AG10803 (cell line): ENCODE measurements around the gene RASA3.

ENCODE experiments used
- DNase-seq: peaks from one replicate; pipeline ENCODE4 v3.0.0; 2010; ENCODE audit warnings: low read depth
- H3K4me3 ChIP-seq: 2 replicates; pipeline ENCODE4 v1.5.1; 2011; ENCODE audit warnings: mild to moderate bottlenecking, low read length, control low read depth
- TF ChIP-seq, protein P1 (sequence below): conservative IDR thresholded peaks from 2 replicates; pipeline ENCODE4 v1.5.1; 2011; ENCODE audit warnings: mild to moderate bottlenecking, low read length, control low read depth, inconsistent platforms

The RASA3 gene

DNA sequence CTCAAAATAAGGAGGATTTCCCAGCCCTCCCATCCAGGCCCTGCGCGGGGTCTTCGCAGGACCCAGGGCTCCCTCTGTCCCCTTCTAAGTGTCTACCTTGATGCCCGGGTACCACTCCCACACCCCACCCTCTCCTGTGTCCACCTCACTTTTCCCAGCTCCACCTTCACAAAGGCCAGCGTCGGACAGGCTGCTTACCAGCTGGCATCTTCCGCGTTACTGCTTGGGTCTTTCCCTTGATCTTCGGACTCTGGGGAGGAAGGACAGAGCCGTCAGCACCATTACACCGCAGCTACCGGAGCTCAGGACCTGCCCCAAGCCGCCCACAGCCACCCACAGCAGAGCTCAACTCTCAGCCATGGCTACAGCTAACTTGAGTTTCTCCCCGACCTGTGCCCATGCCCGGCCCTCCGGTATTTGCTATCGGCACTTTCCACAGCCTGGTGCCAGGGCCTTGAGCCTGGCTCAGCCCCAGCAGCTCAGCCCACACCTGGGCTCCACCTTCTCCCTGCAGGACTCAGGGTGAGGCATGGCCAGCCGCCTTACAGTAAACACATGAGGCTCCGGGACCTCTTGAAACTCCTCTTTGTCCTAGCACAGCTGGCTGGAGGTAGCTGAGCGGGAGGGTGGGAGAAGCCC is 162.3 kb downstream of the RASA3 start:
- H3K4me3 ChIP-seq: no peak overlapping the region
- TF ChIP-seq, protein P1, sequence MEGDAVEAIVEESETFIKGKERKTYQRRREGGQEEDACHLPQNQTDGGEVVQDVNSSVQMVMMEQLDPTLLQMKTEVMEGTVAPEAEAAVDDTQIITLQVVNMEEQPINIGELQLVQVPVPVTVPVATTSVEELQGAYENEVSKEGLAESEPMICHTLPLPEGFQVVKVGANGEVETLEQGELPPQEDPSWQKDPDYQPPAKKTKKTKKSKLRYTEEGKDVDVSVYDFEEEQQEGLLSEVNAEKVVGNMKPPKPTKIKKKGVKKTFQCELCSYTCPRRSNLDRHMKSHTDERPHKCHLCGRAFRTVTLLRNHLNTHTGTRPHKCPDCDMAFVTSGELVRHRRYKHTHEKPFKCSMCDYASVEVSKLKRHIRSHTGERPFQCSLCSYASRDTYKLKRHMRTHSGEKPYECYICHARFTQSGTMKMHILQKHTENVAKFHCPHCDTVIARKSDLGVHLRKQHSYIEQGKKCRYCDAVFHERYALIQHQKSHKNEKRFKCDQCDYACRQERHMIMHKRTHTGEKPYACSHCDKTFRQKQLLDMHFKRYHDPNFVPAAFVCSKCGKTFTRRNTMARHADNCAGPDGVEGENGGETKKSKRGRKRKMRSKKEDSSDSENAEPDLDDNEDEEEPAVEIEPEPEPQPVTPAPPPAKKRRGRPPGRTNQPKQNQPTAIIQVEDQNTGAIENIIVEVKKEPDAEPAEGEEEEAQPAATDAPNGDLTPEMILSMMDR: no peak
- DNase-seq: no peak

DNA sequence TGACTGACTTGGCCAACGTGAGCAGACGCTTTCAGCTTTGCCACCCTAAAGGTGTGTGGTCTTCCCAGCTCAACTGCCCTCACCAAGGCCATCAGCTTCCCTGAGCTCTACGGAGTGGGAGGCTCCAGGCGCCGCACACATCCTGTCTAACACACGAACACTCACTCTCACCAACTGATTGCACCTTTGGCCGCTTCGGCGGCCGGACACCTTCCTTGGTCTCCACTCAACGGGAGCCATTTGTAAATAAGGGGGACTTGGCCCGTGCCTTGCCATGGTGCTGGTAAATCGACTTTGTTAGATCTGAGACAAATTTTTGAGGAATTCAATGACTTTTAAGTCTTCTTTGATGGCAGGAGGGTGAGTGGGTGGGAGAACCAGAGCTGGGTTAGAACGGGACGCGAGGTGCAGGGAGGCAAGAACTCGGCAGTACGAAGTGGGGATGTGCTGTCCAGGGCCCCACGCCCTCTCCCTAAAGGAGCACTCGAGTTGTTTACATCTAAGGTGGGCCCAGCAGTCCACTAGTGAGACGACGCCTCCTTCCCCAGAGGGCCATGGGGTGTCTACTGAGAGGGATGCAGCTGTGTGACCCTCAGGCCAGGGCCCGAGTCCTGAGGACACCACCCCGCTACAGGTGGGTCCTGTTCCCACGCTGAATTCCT is 163.0 kb downstream of the RASA3 start:
- TF ChIP-seq, protein P1: no peak
- no peak for DNase-seq
- H3K4me3 ChIP-seq: no peak overlapping the region

DNA sequence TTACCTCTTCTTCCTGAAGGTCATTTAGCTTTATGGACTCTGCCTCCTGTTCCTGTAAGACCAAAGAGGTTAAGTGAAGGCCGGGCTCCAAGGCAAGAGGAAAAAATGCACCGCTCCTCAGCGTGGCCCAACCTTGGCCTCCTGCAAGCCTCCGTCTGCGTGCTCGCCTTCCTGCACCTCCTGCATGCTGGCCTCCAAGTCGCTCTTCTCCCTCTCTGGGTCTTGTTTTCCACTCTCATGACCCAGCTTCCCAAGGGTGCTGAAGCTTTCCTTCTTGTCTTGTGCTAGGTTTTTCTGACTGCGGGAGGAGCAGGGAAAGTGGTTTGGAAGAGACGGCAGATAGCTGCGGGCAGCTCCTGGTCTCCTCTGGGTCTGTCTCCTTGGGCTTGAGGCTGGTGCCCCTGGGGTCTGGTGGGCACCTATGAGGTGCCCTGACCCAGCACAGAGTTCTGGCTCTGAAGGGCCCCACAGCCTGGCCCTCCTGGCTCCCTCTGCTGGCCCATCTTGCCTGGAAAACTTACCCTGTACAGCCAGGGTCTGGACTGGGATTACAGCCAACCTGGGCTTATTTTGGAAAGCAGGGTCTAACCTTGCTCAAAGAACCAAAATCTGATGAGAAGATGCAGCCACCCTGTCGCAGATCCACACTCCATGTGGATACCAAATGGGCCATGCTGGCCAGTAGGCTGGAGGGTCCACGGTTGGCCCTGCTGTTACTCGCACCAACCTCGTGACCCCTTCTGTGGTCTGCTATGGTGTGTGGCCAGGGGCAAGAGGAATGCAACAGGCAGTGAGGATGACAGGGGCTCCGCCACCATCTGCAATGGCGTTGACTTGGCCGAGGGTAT is 163.7 kb downstream of the RASA3 start:
- DNase-seq: no peak
- TF ChIP-seq, protein P1: no peak
- no peak overlapping the region for H3K4me3 ChIP-seq

DNA sequence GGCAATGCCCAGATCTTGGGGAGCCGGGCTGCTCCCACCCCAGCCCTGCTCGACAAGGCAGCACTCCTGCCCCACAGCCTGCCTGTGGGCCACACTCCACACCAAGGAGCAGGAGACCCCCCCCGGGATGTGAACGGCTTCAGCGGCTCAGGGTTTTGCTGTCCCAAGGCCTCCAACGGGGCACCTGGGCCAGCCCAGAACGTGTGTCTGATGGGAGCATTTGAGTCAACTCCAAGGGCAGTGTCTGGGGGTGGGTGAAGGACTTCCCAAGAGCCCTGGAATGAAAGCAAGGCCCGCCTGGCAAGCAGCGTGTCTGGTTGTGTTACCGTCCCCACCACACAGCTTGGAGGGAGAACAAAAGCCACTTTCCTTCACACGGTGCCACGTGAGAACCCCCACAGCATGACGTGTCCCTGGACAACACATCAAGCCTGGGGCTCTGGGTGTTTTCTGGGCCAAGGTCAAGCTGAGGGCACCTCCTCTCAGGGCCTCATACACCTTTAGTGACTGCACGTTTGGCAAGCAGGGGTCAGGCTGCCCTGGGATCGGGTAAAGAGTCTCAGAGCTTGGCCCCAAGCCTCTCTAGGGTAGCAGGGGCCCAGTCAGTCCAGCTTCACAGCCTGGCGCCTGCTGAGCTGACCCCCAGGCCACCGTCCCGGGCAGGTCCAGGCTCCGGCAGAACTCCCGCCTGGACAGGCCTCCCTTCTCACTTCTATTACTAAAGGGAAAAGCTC is 164.5 kb downstream of the RASA3 start:
- DNase-seq: no peak
- no peak overlapping the region for H3K4me3 ChIP-seq
- TF ChIP-seq, protein P1: no peak

DNA sequence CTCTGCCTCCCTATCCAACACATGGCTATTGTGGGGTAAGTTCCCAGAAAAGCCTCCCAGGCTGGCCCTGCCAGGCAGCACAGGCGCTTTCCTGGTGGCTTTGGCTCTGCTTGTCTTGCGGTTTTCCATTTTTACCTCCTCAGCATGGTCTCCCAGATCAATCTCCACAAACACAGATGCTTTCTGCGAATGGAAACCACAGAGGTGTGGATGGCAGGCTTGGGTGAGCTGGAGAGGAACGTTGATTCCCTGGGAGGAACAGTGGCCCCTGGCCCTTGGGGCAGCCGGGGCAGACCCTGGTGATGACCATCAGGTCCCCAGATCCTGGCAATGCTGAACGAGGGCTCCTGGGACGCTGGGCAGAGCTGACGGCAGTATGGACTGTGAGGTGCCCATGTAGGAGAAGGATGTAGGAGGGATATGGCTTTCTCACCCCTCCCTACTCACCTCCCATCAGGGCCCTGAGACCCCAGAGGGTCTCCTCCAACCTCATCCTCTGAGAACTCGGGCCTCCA is 165.2 kb downstream of the RASA3 start:
- no peak for DNase-seq
- TF ChIP-seq, protein P1: no peak
- no peak overlapping the region for H3K4me3 ChIP-seq

DNA sequence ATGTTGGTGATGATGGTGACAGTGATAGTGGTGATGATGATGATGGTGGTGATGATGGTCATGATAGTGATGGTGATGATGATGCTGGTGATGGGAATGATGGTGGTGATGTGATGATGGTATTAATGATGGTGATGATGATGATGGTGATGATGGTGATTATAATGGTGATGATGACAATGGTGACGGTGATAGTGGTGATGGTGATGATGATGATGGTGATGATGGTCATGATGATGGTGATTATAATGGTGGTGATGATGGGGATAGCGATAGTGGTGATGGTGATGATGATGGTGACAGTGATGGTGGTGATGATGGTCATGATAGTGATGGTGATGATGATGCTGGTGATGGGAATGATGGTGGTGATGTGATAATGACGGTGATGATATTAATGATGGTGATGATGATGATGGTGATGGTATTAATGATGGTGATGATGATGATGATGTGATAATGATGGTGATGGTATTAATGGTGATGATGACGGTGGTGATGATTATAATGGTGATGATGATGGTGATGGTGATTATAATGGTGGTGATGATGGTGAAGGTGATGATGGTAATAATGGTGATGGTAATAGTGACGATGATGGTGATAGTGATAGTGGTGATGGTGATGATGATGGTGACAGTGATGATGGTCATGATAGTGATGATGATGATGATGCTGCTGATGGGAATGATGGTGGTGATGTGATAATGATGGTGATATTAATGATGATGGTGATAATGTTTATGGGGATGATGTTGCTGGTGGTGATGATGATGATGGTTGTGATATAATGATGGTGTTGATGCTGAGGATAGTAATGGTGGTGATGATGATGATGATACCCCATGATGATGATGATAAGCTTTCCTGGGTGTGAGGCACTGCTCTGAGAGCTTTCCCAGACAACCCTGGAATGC is 166.2 kb downstream of the RASA3 start:
- no peak for DNase-seq
- TF ChIP-seq, protein P1: no peak
- no peak overlapping the region for H3K4me3 ChIP-seq
